Neural progenitor cell (in vitro differentiated cells): ENCODE data around the gene POLR1G. TPM values are rescaled to one million over a fixed set of nuclear protein-coding genes. Genes with fewer than 3 reads are reported as not detected.

Experiments used
- DNase-seq: peaks from one replicate; pipeline ENCODE4 v3.0.0-alpha.2; 2016; ENCODE audit warnings: low spot score
- H2AFZ ChIP-seq: fragments of 200-600 bp; sonication (generic); replicated peaks from 2 replicates; pipeline ENCODE4 v1.6.1; 2016; ENCODE audit warnings: antibody characterized with exemption
- H3F3A ChIP-seq: fragments of 200-600 bp; sonication (generic); 2 replicates; pipeline ENCODE4 v1.6.1; 2016; ENCODE audit warnings: antibody characterized with exemption, low read depth
- H3K27ac ChIP-seq: fragments of 200-600 bp; sonication (generic); 2 replicates; pipeline ENCODE4 v1.5.1; 2016; ENCODE audit warnings: mild to moderate bottlenecking
- H3K27me3 ChIP-seq: fragments of 200-600 bp; sonication (generic); 2 replicates; pipeline ENCODE4 v1.6.1; 2016; ENCODE audit warnings: mild to moderate bottlenecking, moderate library complexity
- H3K36me3 ChIP-seq: fragments of 200-600 bp; sonication (generic); 2 replicates; pipeline ENCODE4 v1.5.1; 2016
- H3K4me1 ChIP-seq: fragments of 200-600 bp; sonication (generic); 2 replicates; pipeline ENCODE4 v1.6.1; 2016; ENCODE audit warnings: mixed run types
- H3K4me2 ChIP-seq: fragments of 200-600 bp; sonication (generic); 2 replicates; pipeline ENCODE4 v1.6.1; 2016
- H3K4me3 ChIP-seq: fragments of 200-600 bp; sonication (generic); 2 replicates; pipeline ENCODE4 v1.5.1; 2016
- H3K79me2 ChIP-seq: fragments of 200-600 bp; sonication (generic); 2 replicates; pipeline ENCODE4 v1.6.1; 2016; ENCODE audit warnings: low read depth
- H3K9ac ChIP-seq: fragments of 200-600 bp; sonication (generic); 2 replicates; pipeline ENCODE4 v1.6.1; 2016
- H3K9me3 ChIP-seq: fragments of 200-600 bp; sonication (generic); 2 replicates; pipeline ENCODE4 v1.5.1; 2016; ENCODE audit warnings: low read depth
- H4K20me1 ChIP-seq: fragments of 200-600 bp; sonication (generic); 2 replicates; pipeline ENCODE4 v1.6.1; 2016; ENCODE audit warnings: low read depth
- H3K27ac Mint-ChIP-seq: 3 replicates; pipeline ENCODE4 v1.8.0; 2021; ENCODE audit warnings: mixed read lengths
- H3K27me3 Mint-ChIP-seq: 2 replicates; pipeline ENCODE4 v1.8.0; 2022; ENCODE audit warnings: low read depth, mild to moderate bottlenecking, inconsistent platforms, moderate library complexity, mixed read lengths; ENCODE audit not compliant: insufficient read depth
- H3K36me3 Mint-ChIP-seq: 3 replicates; pipeline ENCODE4 v1.8.0; 2021; ENCODE audit warnings: mixed read lengths
- H3K4me1 Mint-ChIP-seq: 3 replicates; pipeline ENCODE4 v1.8.0; 2021; ENCODE audit warnings: mixed read lengths
- H3K4me3 Mint-ChIP-seq: 3 replicates; pipeline ENCODE4 v1.8.0; 2021; ENCODE audit warnings: mild to moderate bottlenecking, moderate library complexity, mixed read lengths
- H3K9me3 Mint-ChIP-seq: 3 replicates; pipeline ENCODE4 v1.8.0; 2020; ENCODE audit warnings: mixed read lengths
- CTCF ChIP-seq: fragments of 200-600 bp; sonication (generic); IDR thresholded peaks from 2 replicates; pipeline ENCODE4 v1.5.1; 2017; ENCODE audit warnings: antibody characterized with exemption, mild to moderate bottlenecking
- EZH2 ChIP-seq: fragments of 200-600 bp; sonication (generic); IDR thresholded peaks from 2 replicates; pipeline ENCODE4 v1.6.1; 2017; ENCODE audit warnings: antibody characterized with exemption, mild to moderate bottlenecking, moderate library complexity
- EZH2phosphoT487 ChIP-seq: fragments of 200-600 bp; sonication (generic); IDR thresholded peaks from 2 replicates; pipeline ENCODE4 v1.6.1; 2017; ENCODE audit warnings: antibody characterized with exemption
- total RNA-seq: library from RNA; depleted of rRNA; stranded (reverse); fragments of >200 nt; gene quantifications from 2 replicates; pipeline ENCODE4 v1.2.3, GENCODE V29; 2015; ENCODE audit warnings: low replicate concordance

The POLR1G gene
- total RNA-seq, 1 donor from 2014 or later = 6.8 TPM

- H3K9me3 ChIP-seq = no peaks in the 10 kb centered on the region
- H3K4me2 ChIP-seq = no peak overlapping the region
- H4K20me1 ChIP-seq = no peaks in the 10 kb centered on the region
- Mint-ChIP-seq H3K36me3 (no peaks in the 10 kb centered on the region), H3K27me3 (peaks cover 18% of the 10 kb centered on the region), H3K4me3 (peak overlapping the region; percentile 34), H3K27ac (peak overlapping the region; percentile 50), H3K9me3 (peaks cover 2% of the 10 kb centered on the region), H3K4me1 (peaks cover 46% of the 10 kb centered on the region)
- H3K27me3 ChIP-seq = peaks cover 40% of the 10 kb centered on the region
- DNase-seq = no peak
- no peak overlapping the region for H2AFZ ChIP-seq
- no peak overlapping the region for H3K9ac ChIP-seq
- peaks cover 53% of the 10 kb centered on the region for H3F3A ChIP-seq
- H3K79me2 ChIP-seq = no peaks in the 10 kb centered on the region
- H3K27ac ChIP-seq = no peak overlapping the region
- no peak for TF ChIP-seq CTCF
- TF ChIP-seq EZH2 = no peak
- TF ChIP-seq EZH2phosphoT487 = no peak
- H3K36me3 ChIP-seq = no peaks in the 10 kb centered on the region
- no peak overlapping the region for H3K4me3 ChIP-seq
- peaks cover 7% of the 10 kb centered on the region for H3K4me1 ChIP-seq
These were observed 42.4 kb downstream of the POLR1G start for GRCh38 chr19:45448887-45449299.

GRCh38 chr19:45450012-45450333 is 43.5 kb downstream of the POLR1G start:
- Histone ChIP-seq H3K4me1 (peaks cover under 1% of the 10 kb centered on the region), H3K4me3 (peak overlapping the region; percentile 61), H3K4me2 (peak overlapping the region; percentile 84), H3K27ac (no peak overlapping the region), H3K9ac (no peak overlapping the region), H4K20me1 (no peaks in the 10 kb centered on the region), H3K36me3 (no peaks in the 10 kb centered on the region), H3K79me2 (no peaks in the 10 kb centered on the region), H2AFZ (peak overlapping the region; percentile 94), H3F3A (peaks cover 45% of the 10 kb centered on the region), H3K27me3 (peaks cover 35% of the 10 kb centered on the region), H3K9me3 (no peaks in the 10 kb centered on the region)
- peaks cover 41% of the 10 kb centered on the region for H3K4me1 Mint-ChIP-seq
- no peaks in the 10 kb centered on the region for H3K36me3 Mint-ChIP-seq
- TF ChIP-seq CTCF (no peak), EZH2phosphoT487 (no peak), EZH2 (no peak)
- peaks cover 2% of the 10 kb centered on the region for H3K9me3 Mint-ChIP-seq
- DNase-seq = no peak
- peak overlapping the region; percentile 89 for H3K4me3 Mint-ChIP-seq
- peak overlapping the region; percentile 92 for H3K27ac Mint-ChIP-seq
- peaks cover 22% of the 10 kb centered on the region for H3K27me3 Mint-ChIP-seq

- Histone ChIP-seq H3K4me2 (peak overlapping the region; percentile 84), H3K27ac (no peak overlapping the region), H3K79me2 (no peaks in the 10 kb centered on the region), H2AFZ (peak overlapping the region; percentile 87), H3K9me3 (no peaks in the 10 kb centered on the region), H3K9ac (no peak overlapping the region), H3K4me3 (peak overlapping the region; percentile 61), H3K27me3 (peaks cover 31% of the 10 kb centered on the region), H3F3A (peaks cover 38% of the 10 kb centered on the region), H3K36me3 (no peaks in the 10 kb centered on the region), H3K4me1 (peaks cover 4% of the 10 kb centered on the region), H4K20me1 (no peaks in the 10 kb centered on the region)
- peaks cover 23% of the 10 kb centered on the region for H3K27me3 Mint-ChIP-seq
- peak overlapping the region; percentile 85 for H3K4me3 Mint-ChIP-seq
- H3K4me1 Mint-ChIP-seq = peaks cover 46% of the 10 kb centered on the region
- TF ChIP-seq EZH2 (no peak), EZH2phosphoT487 (peak; percentile 19), CTCF (no peak)
- no peaks in the 10 kb centered on the region for H3K36me3 Mint-ChIP-seq
- H3K9me3 Mint-ChIP-seq = peaks cover 2% of the 10 kb centered on the region
- no peak for DNase-seq
- peak overlapping the region; percentile 91 for H3K27ac Mint-ChIP-seq
These were observed 44.8 kb downstream of the POLR1G start for GRCh38 chr19:45451131-45451849.
